Mesenchymal stem cell (in vitro differentiated cells and primary cell): Measurements from ENCODE around the gene CDR2.

Experiments used
- DNase-seq: peaks from one replicate; pipeline ENCODE4 v3.0.0-alpha.2; 2013
- H2AFZ ChIP-seq: one replicate; pipeline ENCODE4 v1.6.1; 2013; ENCODE audit warnings: low read depth, mild to moderate bottlenecking, control low read depth, inconsistent platforms, low read length, moderate library complexity
- H2AK5ac ChIP-seq: 2 replicates; pipeline ENCODE4 v1.6.1; 2013; ENCODE audit warnings: low read length, moderate library complexity, mild to moderate bottlenecking, inconsistent platforms; ENCODE audit not compliant: severe bottlenecking
- H2BK120ac ChIP-seq: one replicate; pipeline ENCODE4 v1.6.1; 2013; ENCODE audit warnings: low read depth, mild to moderate bottlenecking, inconsistent platforms, low read length, moderate library complexity
- H2BK12ac ChIP-seq, 2 experiments: one replicate each; pipeline ENCODE4 v1.6.1; 2013; ENCODE audit warnings: inconsistent platforms in 2 of 2, low read length in 2 of 2, mild to moderate bottlenecking in 2 of 2, moderate library complexity in 2 of 2, control low read depth in 1 of 2
- H2BK15ac ChIP-seq: one replicate; pipeline ENCODE4 v1.6.1; 2013; ENCODE audit warnings: mild to moderate bottlenecking, low read depth, inconsistent platforms; ENCODE audit not compliant: poor library complexity, severe bottlenecking
- H2BK5ac ChIP-seq: 2 replicates; pipeline ENCODE4 v1.6.1; 2013; ENCODE audit warnings: low read depth, mild to moderate bottlenecking, low read length, control low read depth, inconsistent platforms; ENCODE audit not compliant: poor library complexity, severe bottlenecking
- H3K14ac ChIP-seq, 2 experiments: one replicate each; pipeline ENCODE4 v1.6.1; 2013; ENCODE audit warnings: inconsistent platforms in 2 of 2, low read length in 2 of 2, control low read depth in 1 of 2, mild to moderate bottlenecking in 1 of 2, moderate library complexity in 1 of 2
- H3K18ac ChIP-seq, 2 experiments: one replicate each; pipeline ENCODE4 v1.6.1; 2013; ENCODE audit warnings: inconsistent platforms in 2 of 2, low read length in 2 of 2, control low read depth in 1 of 2, low read depth in 1 of 2, mild to moderate bottlenecking in 1 of 2
- H3K23ac ChIP-seq, 2 experiments: one replicate each; pipeline ENCODE4 v1.6.1; 2013; ENCODE audit warnings: inconsistent platforms in 2 of 2, low read length in 2 of 2, mild to moderate bottlenecking in 2 of 2, moderate library complexity in 2 of 2, control low read depth in 1 of 2
- H3K27ac ChIP-seq: 2 replicates; pipeline ENCODE4 v1.5.1; 2013; ENCODE audit warnings: mild to moderate bottlenecking, moderate library complexity, low read length, control low read depth, inconsistent platforms; ENCODE audit not compliant: poor library complexity, severe bottlenecking
- H3K27me3 ChIP-seq, 2 experiments: 2 replicates each; pipeline versions ENCODE4 v1.6.1 to v1.7.0; 2013; ENCODE audit warnings: low read length in 2 of 2, mild to moderate bottlenecking in 2 of 2, moderate library complexity in 2 of 2, control low read depth in 1 of 2, inconsistent platforms in 1 of 2; ENCODE audit not compliant: control insufficient read depth in 1 of 2, insufficient read depth in 1 of 2
- H3K36me3 ChIP-seq, 2 experiments: 2 replicates each; pipeline versions ENCODE4 v1.6.1 to v1.7.0; 2013; ENCODE audit warnings: low read length in 2 of 2, control low read depth in 1 of 2, inconsistent platforms in 1 of 2, low read depth in 1 of 2, mild to moderate bottlenecking in 1 of 2; ENCODE audit not compliant: insufficient read depth in 2 of 2, control insufficient read depth in 1 of 2
- H3K4ac ChIP-seq, 2 experiments: one replicate each; pipeline ENCODE4 v1.6.1; 2013; ENCODE audit warnings: inconsistent platforms in 2 of 2, low read length in 2 of 2, mild to moderate bottlenecking in 2 of 2, moderate library complexity in 2 of 2, control low read depth in 1 of 2, low read depth in 1 of 2
- H3K4me1 ChIP-seq: 2 replicates; pipeline ENCODE4 v1.6.1; 2013; ENCODE audit warnings: low read depth, low read length, control low read depth; ENCODE audit not compliant: control insufficient read depth, insufficient read depth
- H3K4me2 ChIP-seq: 2 replicates; pipeline ENCODE4 v1.6.1; 2013; ENCODE audit warnings: low read length, mild to moderate bottlenecking, inconsistent platforms; ENCODE audit not compliant: poor library complexity, severe bottlenecking
- H3K4me3 ChIP-seq, 2 experiments: 2 replicates each; pipeline versions ENCODE4 v1.5.1 to v1.7.0; 2013; ENCODE audit warnings: low read length in 2 of 2, mild to moderate bottlenecking in 2 of 2, control low read depth in 1 of 2, low read depth in 1 of 2; ENCODE audit not compliant: insufficient read depth in 1 of 2
- H3K79me1 ChIP-seq: replicated peaks from 2 replicates; pipeline ENCODE4 v1.6.1; 2013; ENCODE audit warnings: mild to moderate bottlenecking, control low read depth, low read length, inconsistent platforms; ENCODE audit not compliant: poor library complexity, severe bottlenecking
- H3K9ac ChIP-seq: 2 replicates; pipeline ENCODE4 v1.7.0; 2013; ENCODE audit warnings: mild to moderate bottlenecking, low read length, moderate library complexity
- H3K9me3 ChIP-seq: 2 replicates; pipeline ENCODE4 v1.7.0; 2013; ENCODE audit warnings: mild to moderate bottlenecking, low read length; ENCODE audit not compliant: control insufficient read depth
- H4K8ac ChIP-seq: one replicate; pipeline ENCODE4 v1.6.1; 2013; ENCODE audit warnings: inconsistent platforms, mild to moderate bottlenecking, low read length, moderate library complexity
- H4K91ac ChIP-seq: one replicate; pipeline ENCODE4 v1.6.1; 2013; ENCODE audit warnings: mild to moderate bottlenecking, low read length, inconsistent platforms
- WGBS: methylation state at CpG from one replicate; pipeline ENCODE4 v1.1.7; 2013; ENCODE audit warnings: mixed read lengths; 5-methylcytosine and 5-hydroxymethylcytosine counted together

Gene CDR2

GRCh38 chr16:22413819-22414218 lies 39.4 kb upstream of the CDR2 start:
- no peak overlapping the region for H2AFZ ChIP-seq
- H4K8ac ChIP-seq = no peak overlapping the region
- H3K9me3 ChIP-seq = no peaks in the 10 kb centered on the region
- H4K91ac ChIP-seq = no peak overlapping the region
- DNase-seq = no peak
- H3K18ac ChIP-seq = no peak overlapping the region
- H3K4me2 ChIP-seq = no peak overlapping the region
- H3K27ac ChIP-seq = no peak overlapping the region
- no peak overlapping the region for H2BK15ac ChIP-seq
- H3K36me3 ChIP-seq = peaks cover 0 to 3% of the 10 kb centered on the region in 2 experiments
- H2BK12ac ChIP-seq = no peak overlapping the region
- no peak overlapping the region for H3K4ac ChIP-seq
- no peak overlapping the region for H3K9ac ChIP-seq
- no peak overlapping the region for H3K23ac ChIP-seq
- H2AK5ac ChIP-seq = no peak overlapping the region
- WGBS = 97% methylated on average over 7 of the region's 7 CpGs
- H3K4me3 ChIP-seq = no peak overlapping the region
- no peak overlapping the region for H2BK120ac ChIP-seq
- no peak overlapping the region for H3K14ac ChIP-seq
- no peaks in the 10 kb centered on the region for H3K4me1 ChIP-seq
- H2BK5ac ChIP-seq = no peak overlapping the region
- no peaks in the 10 kb centered on the region for H3K27me3 ChIP-seq
- H3K79me1 ChIP-seq = peaks cover 2% of the 10 kb centered on the region

DNA sequence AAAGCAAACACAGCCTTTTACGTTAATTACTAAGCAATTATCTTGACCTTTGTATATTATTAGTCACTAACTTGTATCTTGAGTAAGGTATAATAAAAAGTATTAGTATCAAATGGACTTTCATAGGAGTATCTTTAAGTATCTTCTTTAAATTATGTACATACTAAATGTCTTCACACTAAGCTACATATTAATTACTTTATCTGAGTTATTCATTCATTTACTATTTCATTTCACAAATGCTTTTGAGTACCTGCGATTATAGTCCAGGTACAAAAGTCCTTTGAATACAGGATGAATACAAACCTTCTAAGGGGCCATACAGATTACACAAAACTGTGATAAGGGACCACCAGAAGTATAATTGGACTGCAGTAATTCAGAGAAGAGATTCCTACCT lies 33.1 kb upstream of the CDR2 start:
- no CpG with 5 or more reads among the region's 2 CpGs for WGBS

DNA sequence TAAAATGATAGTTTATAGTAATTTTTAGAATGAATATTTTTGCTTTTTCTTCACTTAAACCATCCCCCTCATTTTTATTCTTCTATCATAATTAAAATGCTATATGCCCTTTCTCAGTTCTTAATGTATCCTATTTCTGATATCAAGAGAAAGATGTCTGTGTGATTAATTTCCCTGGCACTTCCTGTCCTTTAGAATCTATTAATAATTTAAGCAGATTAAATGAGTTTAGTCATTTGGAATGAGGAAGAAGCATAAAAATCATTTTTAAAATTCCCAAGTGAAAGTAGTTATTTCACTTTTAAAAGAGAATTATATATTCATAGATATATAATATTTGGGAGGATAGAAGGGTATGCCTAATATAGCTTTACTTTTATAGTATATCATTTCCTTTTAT lies 27.8 kb upstream of the CDR2 start:
- Histone ChIP-seq H3K4ac (no peak overlapping the region), H4K8ac (no peak overlapping the region), H2BK12ac (no peak overlapping the region), H3K23ac (no peak overlapping the region), H2BK120ac (no peak overlapping the region), H3K9ac (peak overlapping the region; percentile 33), H2BK5ac (no peak overlapping the region), H3K27ac (peak overlapping the region; percentile 24), H3K36me3 (no peaks in the 10 kb centered on the region), H2AK5ac (no peak overlapping the region), H4K91ac (no peak overlapping the region), H3K4me2 (no peak overlapping the region), H3K9me3 (no peaks in the 10 kb centered on the region), H3K18ac (no peak overlapping the region), H2BK15ac (no peak overlapping the region), H3K79me1 (no peaks in the 10 kb centered on the region), H3K14ac (no peak overlapping the region), H3K4me1 (peaks cover 6% of the 10 kb centered on the region), H3K4me3 (no peak overlapping the region), H3K27me3 (no peaks in the 10 kb centered on the region), H2AFZ (no peak overlapping the region)
- DNase-seq = no peak

More for the DNA sequence above, 33.1 kb upstream of the CDR2 start:
- Histone ChIP-seq H2BK15ac (no peak overlapping the region), H3K27me3 (no peaks in the 10 kb centered on the region), H3K4me2 (no peak overlapping the region), H3K23ac (no peak overlapping the region), H3K9me3 (no peaks in the 10 kb centered on the region), H3K18ac (no peak overlapping the region), H3K9ac (no peak overlapping the region), H3K36me3 (no peaks in the 10 kb centered on the region), H3K14ac (no peak overlapping the region), H4K8ac (no peak overlapping the region), H2AK5ac (no peak overlapping the region), H2AFZ (no peak overlapping the region), H2BK120ac (no peak overlapping the region), H3K4ac (no peak overlapping the region), H3K4me1 (peaks cover 2% of the 10 kb centered on the region), H2BK12ac (no peak overlapping the region), H2BK5ac (no peak overlapping the region), H3K4me3 (no peak overlapping the region), H4K91ac (no peak overlapping the region), H3K79me1 (no peaks in the 10 kb centered on the region), H3K27ac (no peak overlapping the region)
- no peak for DNase-seq

DNA sequence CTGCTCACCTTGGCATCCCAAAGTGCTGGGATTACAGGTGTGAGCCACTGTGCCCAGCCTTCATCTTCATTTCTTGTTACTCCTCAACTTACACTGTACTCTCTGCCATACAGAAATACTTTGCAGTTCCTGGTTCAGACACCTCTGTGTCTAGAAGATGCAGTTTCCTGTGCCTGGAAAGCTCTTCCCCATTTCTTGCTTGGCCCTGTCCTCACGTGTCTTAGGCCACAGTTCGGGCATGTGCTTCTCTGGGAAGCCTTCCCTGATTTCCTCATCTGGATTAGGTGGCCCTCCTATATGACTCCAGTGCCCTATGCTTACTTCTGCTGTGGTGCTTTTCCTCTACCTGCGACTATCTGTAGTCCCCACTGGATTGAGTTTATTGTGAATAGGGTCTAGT lies 26.5 kb upstream of the CDR2 start:
- H2BK5ac ChIP-seq = no peak overlapping the region
- H2BK120ac ChIP-seq = no peak overlapping the region
- no peak overlapping the region for H3K4me3 ChIP-seq
- H3K4me2 ChIP-seq = no peak overlapping the region
- H3K36me3 ChIP-seq = no peaks in the 10 kb centered on the region
- H2AK5ac ChIP-seq = peak overlapping the region; percentile 40
- no peak overlapping the region for H3K4ac ChIP-seq
- no peaks in the 10 kb centered on the region for H3K9me3 ChIP-seq
- H3K4me1 ChIP-seq = peaks cover 11% of the 10 kb centered on the region
- 85% methylated on average over 3 of the region's 3 CpGs for WGBS
- no peak overlapping the region for H4K8ac ChIP-seq
- H2AFZ ChIP-seq = no peak overlapping the region
- H3K18ac ChIP-seq = no peak overlapping the region
- H4K91ac ChIP-seq = no peak overlapping the region
- no peak for DNase-seq
- H3K23ac ChIP-seq = no peak overlapping the region
- no peak overlapping the region for H2BK15ac ChIP-seq
- H2BK12ac ChIP-seq = no peak overlapping the region
- no peak overlapping the region for H3K14ac ChIP-seq
- H3K79me1 ChIP-seq = no peaks in the 10 kb centered on the region
- no peak overlapping the region for H3K27ac ChIP-seq
- H3K9ac ChIP-seq = no peak overlapping the region
- H3K27me3 ChIP-seq = no peaks in the 10 kb centered on the region
